Tibial artery (tissue), 4 donors: Measurements from ENCODE around the gene NSMF.

Experiments
- DNase-seq, 2 donors: peaks; one replicate each; pipeline ENCODE4 v3.0.0-alpha.2; 2019
- H3K27ac ChIP-seq, 2 donors: fragments of 200-600 bp; sonication (generic) in 1 of 2; 1 replicate in 1 of 2; 2 replicates in 1 of 2; pipeline ENCODE4 v1.5.1; 2018 to 2019; ENCODE audit warnings: mild to moderate bottlenecking in 1 of 2
- H3K27me3 ChIP-seq, 2 donors: fragments of 200-600 bp; sonication (generic) in 1 of 2; one replicate each; pipeline versions ENCODE4 v1.5.1 to v1.6.0; 2016 to 2019
- H3K36me3 ChIP-seq, 3 donors: fragments of 200-600 bp; sonication (generic) in 2 of 3; one replicate each; pipeline ENCODE4 v1.5.1; 2016 to 2019; ENCODE audit warnings: mild to moderate bottlenecking in 2 of 3
- H3K4me1 ChIP-seq, 4 donors: fragments of 200-600 bp; sonication (generic) in 2 of 4; 1 replicate in 3 of 4; 2 replicates in 1 of 4; pipeline ENCODE4 v1.5.1; 2016 to 2019
- H3K4me3 ChIP-seq, 2 donors: fragments of 200-600 bp; sonication (generic) in 1 of 2; 1 replicate in 1 of 2; 2 replicates in 1 of 2; pipeline ENCODE4 v1.5.1; 2018 to 2019; ENCODE audit warnings: mild to moderate bottlenecking in 2 of 2
- H3K9me3 ChIP-seq, 3 donors: fragments of 200-600 bp; sonication (generic) in 1 of 3; one replicate each; pipeline ENCODE4 v1.5.1; 2016 to 2019
- intact Hi-C: fragments of 100-400 bp; cut with DNase I; formaldehyde crosslinking; loops from one replicate; pipeline ENCODE4 v1.15.0; 2023; ENCODE audit warnings: low total_unique reads
- TF ChIP-seq, protein P1 (sequence below), 2 experiments: fragments of 200-600 bp in 1 of 2; fragments of 450-650 bp in 1 of 2; IDR thresholded peaks; one replicate each; pipeline ENCODE4 v1.5.1; 2017 to 2019; ENCODE audit warnings: antibody characterized with exemption in 2 of 2, mild to moderate bottlenecking in 1 of 2, moderate library complexity in 1 of 2

NSMF gene

DNA sequence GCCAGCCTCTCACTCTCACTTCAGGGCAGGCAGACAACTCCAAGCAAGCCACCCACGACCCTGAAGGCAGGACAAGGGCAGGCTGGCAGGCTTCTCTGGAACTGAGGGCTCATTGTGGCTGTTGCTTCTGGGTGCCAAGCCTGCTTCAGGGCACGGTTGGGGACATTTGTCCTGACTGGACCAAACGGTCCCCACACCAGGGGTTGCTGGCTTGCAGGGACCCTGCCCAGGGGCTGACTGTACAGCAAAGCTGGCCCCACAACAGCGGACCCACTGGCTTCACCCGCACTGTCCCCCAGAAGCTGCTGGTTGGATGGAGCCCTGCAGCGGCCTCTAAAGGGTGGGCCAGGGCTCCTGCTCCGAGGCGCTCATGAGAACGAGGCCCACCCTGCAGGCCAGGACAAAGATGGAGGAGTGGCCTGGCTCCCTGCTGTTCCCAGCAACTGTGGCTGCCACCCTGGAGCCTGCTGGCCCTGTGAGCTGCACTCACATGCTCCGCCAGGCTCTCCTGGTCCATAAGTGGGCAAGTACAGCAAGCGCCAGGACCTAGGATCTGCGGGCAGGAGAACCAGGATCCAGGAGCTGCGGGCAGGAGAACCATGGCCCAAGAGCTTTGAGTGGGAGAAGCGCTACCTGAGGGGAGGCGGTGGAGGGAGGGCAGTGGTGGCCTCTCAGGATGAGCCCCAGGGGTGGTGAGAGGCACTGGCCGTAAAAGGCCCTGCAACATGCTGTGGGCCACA is 34.4 kb upstream of the NSMF start:
- Histone ChIP-seq H3K9me3 (no peaks in the 10 kb centered on the region), H3K27ac (no peak overlapping the region), H3K4me3 (no peak overlapping the region), H3K27me3 (no peaks in the 10 kb centered on the region), H3K36me3 (peaks cover 0 to 81% (median 17%) of the 10 kb centered on the region in 3 donors), H3K4me1 (no peaks in the 10 kb centered on the region)
- no peak for DNase-seq
- TF ChIP-seq, protein P1, sequence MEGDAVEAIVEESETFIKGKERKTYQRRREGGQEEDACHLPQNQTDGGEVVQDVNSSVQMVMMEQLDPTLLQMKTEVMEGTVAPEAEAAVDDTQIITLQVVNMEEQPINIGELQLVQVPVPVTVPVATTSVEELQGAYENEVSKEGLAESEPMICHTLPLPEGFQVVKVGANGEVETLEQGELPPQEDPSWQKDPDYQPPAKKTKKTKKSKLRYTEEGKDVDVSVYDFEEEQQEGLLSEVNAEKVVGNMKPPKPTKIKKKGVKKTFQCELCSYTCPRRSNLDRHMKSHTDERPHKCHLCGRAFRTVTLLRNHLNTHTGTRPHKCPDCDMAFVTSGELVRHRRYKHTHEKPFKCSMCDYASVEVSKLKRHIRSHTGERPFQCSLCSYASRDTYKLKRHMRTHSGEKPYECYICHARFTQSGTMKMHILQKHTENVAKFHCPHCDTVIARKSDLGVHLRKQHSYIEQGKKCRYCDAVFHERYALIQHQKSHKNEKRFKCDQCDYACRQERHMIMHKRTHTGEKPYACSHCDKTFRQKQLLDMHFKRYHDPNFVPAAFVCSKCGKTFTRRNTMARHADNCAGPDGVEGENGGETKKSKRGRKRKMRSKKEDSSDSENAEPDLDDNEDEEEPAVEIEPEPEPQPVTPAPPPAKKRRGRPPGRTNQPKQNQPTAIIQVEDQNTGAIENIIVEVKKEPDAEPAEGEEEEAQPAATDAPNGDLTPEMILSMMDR (IDR thresholded peaks at IDR 0.05) = no peak
- intact Hi-C loops = no loop called here

DNA sequence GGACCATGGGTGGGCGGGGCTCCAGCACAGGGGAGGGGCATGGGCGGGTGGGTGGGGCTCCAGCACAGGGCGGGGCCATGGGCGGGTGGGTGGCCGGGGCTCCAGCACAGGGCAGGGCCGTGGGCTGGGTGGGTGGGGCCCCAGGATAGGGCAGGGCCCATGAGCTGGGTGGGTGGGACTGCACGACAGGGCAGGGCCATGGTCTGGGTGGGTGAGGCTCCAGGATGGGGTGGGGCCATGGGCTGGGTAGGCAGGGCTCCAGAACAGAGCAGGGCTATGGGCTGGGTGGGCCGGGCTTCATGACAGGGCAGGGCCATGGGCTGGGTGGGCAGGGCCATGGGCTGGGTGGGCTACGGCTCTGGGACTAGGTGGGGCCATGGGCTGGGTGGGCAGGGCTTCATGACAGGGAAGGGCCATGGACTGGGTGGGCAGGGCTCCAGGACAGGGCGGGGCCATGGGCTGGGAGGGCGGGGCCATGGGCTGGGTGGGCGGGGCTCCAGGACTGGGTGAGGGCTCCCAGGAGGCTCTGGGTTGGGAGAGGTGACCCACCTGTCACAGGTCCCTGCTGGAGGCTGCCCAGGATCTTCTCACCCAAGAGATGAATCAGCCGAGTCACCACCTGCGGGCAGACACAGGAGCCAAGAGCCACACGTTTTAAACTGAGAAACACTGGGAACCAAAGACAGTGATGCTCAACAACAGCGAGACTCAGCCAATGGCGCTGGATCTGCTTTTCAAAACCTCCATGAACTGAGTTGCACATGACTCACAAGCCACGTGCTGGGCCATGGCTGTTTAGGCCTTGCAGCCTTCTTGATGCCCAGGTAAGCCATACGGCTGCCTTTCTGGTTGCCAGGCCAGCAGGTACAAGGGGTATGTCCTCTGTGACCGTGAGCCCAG is 33.6 kb upstream of the NSMF start:
- DNase-seq = no peak
- intact Hi-C loops = no loop called here
- Histone ChIP-seq H3K27me3 (no peaks in the 10 kb centered on the region), H3K27ac (no peak overlapping the region), H3K4me3 (no peak overlapping the region), H3K36me3 (peaks cover 0 to 76% (median 9%) of the 10 kb centered on the region in 3 donors), H3K4me1 (no peaks in the 10 kb centered on the region), H3K9me3 (no peaks in the 10 kb centered on the region)
- TF ChIP-seq, protein P1 (IDR thresholded peaks at IDR 0.05) = no peak

DNA sequence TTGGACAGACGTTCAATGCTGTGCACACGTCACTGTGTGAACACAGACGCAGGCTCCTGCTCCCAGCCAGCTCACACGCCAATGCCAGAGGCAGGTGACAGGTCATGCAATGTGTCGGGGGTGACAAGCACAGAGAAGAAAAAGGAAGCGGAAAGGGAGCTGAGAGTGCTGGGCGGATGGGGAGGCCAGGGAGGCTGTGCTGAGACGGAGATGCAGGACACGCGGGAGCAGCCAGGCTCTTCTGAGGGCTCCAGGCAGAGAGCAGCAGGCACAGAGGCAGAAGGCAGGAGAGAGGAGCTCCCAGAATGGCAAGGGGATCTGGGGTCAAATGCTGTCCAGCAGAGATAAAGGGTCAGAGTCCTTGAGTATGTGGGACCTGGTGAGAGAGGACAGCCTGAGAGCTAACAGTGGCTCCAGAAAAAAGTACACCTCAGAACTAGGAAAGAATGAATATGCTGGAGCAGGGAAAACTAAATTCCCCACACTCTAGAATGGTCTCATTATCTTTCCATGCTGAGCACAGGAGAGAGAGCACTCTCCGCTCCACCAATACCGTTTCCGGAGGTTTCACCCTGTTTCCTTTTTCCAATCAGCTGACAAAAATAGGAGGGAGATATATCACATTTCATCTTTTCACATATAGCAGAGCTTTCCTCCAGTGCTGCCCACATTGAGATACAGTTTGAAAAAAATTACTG is 32.8 kb upstream of the NSMF start:
- peaks cover 0 to 76% (median 9%) of the 10 kb centered on the region in 3 donors for H3K36me3 ChIP-seq
- no peak for DNase-seq
- no peaks in the 10 kb centered on the region for H3K4me1 ChIP-seq
- no peak overlapping the region for H3K27ac ChIP-seq
- H3K4me3 ChIP-seq = no peak overlapping the region
- intact Hi-C loops = no loop called here
- H3K27me3 ChIP-seq = no peaks in the 10 kb centered on the region
- no peaks in the 10 kb centered on the region for H3K9me3 ChIP-seq
- TF ChIP-seq, protein P1 (IDR thresholded peaks at IDR 0.05) = no peak

DNA sequence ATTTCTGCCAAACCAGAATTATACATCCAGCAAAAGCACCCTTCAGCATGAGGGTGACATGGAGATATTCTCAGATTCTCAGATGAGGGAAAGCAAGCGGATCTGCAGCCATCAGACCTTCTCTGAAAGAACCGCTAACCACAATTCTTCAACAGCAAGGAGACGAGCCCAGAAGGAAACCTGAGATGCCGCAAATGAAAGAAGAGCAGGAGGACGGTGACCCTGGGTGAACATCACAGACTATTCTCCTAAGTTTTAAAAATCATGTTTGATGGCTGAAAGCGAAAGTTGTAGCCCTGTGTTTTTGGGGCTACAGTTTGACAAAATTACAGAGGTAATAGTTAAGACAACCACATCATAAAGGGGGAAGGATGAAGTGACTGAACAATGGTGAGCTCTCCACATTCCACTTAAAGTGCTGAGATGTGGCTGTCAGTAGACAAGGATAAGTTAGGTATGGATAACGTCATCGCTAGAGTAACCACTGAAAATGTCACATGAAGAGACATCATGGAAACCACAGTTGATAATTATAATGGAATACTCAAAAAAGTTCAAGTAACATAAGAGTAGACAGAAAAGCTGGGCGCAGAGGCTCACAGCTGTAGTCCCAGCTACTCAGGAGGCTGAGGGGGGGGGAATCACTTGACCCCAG is 31.5 kb upstream of the NSMF start:
- TF ChIP-seq, protein P1 (IDR thresholded peaks at IDR 0.05) = no peak
- H3K4me1 ChIP-seq = no peaks in the 10 kb centered on the region
- H3K36me3 ChIP-seq = peaks cover 0 to 67% (median 9%) of the 10 kb centered on the region in 3 donors
- intact Hi-C loops = no loop called here
- no peaks in the 10 kb centered on the region for H3K27me3 ChIP-seq
- H3K4me3 ChIP-seq = no peak overlapping the region
- no peaks in the 10 kb centered on the region for H3K9me3 ChIP-seq
- no peak overlapping the region for H3K27ac ChIP-seq
- DNase-seq = no peak

- no peaks in the 10 kb centered on the region for H3K9me3 ChIP-seq
- H3K36me3 ChIP-seq = peaks cover 0 to 51% (median 9%) of the 10 kb centered on the region in 3 donors
- no peak overlapping the region for H3K27ac ChIP-seq
- H3K4me3 ChIP-seq = no peak overlapping the region
- no peaks in the 10 kb centered on the region for H3K27me3 ChIP-seq
- no peaks in the 10 kb centered on the region for H3K4me1 ChIP-seq
- TF ChIP-seq, protein P1 (IDR thresholded peaks at IDR 0.05) = no peak
- intact Hi-C loops = no loop called here
- DNase-seq = no peak
Measured at GRCh38 chr9:137488906-137489305, 29.8 kb upstream of the NSMF start.
